NT2/D1 (cell line): ENCODE measurements around the gene MIER3.
"Not testable (repeated sequence)": the region's sequence is repeated elsewhere in the genome, so short reads cannot be mapped to it uniquely, and the experiment has no call there.

Experiments
- DNase-seq: peaks from one replicate; pipeline ENCODE4 v3.0.0-alpha.2; 2011; ENCODE audit warnings: low read depth, low spot score
- H3K27me3 ChIP-seq: 2 replicates; pipeline ENCODE4 v1.6.0; 2011; ENCODE audit warnings: mild to moderate bottlenecking; ENCODE audit not compliant: insufficient read length, insufficient read depth
- H3K36me3 ChIP-seq: 2 replicates; pipeline ENCODE4 v1.6.1; 2011; ENCODE audit warnings: mild to moderate bottlenecking, low read length, mixed read lengths; ENCODE audit not compliant: insufficient read depth, insufficient read length
- H3K4me1 ChIP-seq: 2 replicates; pipeline ENCODE4 v1.5.1; 2011; ENCODE audit not compliant: insufficient read depth, insufficient read length
- H3K4me3 ChIP-seq: 2 replicates; pipeline ENCODE4 v1.5.1; 2011; ENCODE audit warnings: low read depth; ENCODE audit not compliant: insufficient read length
- H3K9ac ChIP-seq: 2 replicates; pipeline ENCODE4 v1.6.0; 2011; ENCODE audit warnings: low read depth; ENCODE audit not compliant: insufficient read length
- H3K9me3 ChIP-seq: 2 replicates; pipeline ENCODE4 v1.5.1; 2011; ENCODE audit warnings: mild to moderate bottlenecking, low read length; ENCODE audit not compliant: insufficient read depth
- SUZ12 ChIP-seq: IDR thresholded peaks from 2 replicates; pipeline ENCODE4 v1.6.1; 2011; ENCODE audit not compliant: insufficient read length, insufficient read depth; ENCODE audit errors: extremely low read depth
- YY1 ChIP-seq: IDR thresholded peaks from 2 replicates; pipeline ENCODE4 v1.6.1; 2011; ENCODE audit not compliant: insufficient read length, insufficient read depth
- ZNF274 ChIP-seq: IDR thresholded peaks from 2 replicates; pipeline ENCODE4 v1.6.1; 2011; ENCODE audit warnings: mild to moderate bottlenecking, low read depth, low read length

MIER3 gene

GRCh38 chr5:56985936-56986625 is 34.2 kb upstream of the MIER3 start:
- TF ChIP-seq SUZ12: no peak
- TF ChIP-seq YY1: no peak
- TF ChIP-seq ZNF274: no peak
- Histone ChIP-seq H3K27me3 (no peaks in the 10 kb centered on the region), H3K4me3 (no peak overlapping the region), H3K36me3 (no peaks in the 10 kb centered on the region), H3K9ac (no peak overlapping the region), H3K9me3 (no peaks in the 10 kb centered on the region), H3K4me1 (no peaks in the 10 kb centered on the region)
- DNase-seq: no peak

GRCh38 chr5:56984445-56984844 is 32.5 kb upstream of the MIER3 start:
- Histone ChIP-seq H3K27me3 (no peaks in the 10 kb centered on the region), H3K36me3 (no peaks in the 10 kb centered on the region), H3K4me1 (no peaks in the 10 kb centered on the region), H3K4me3 (no peak overlapping the region), H3K9ac (no peak overlapping the region), H3K9me3 (no peaks in the 10 kb centered on the region)
- no peak for TF ChIP-seq ZNF274
- TF ChIP-seq SUZ12: no peak
- TF ChIP-seq YY1: no peak
- DNase-seq: no peak

- no peaks in the 10 kb centered on the region for H3K4me1 ChIP-seq
- H3K27me3 ChIP-seq: no peaks in the 10 kb centered on the region
- H3K9me3 ChIP-seq: no peaks in the 10 kb centered on the region
- no peak overlapping the region for H3K4me3 ChIP-seq
- H3K36me3 ChIP-seq: no peaks in the 10 kb centered on the region
- no peak overlapping the region for H3K9ac ChIP-seq
- TF ChIP-seq YY1 (no peak), ZNF274 (no peak), SUZ12 (no peak)
- no peak for DNase-seq
Measured at GRCh38 chr5:56983593-56984361, 31.9 kb upstream of the MIER3 start.

DNA sequence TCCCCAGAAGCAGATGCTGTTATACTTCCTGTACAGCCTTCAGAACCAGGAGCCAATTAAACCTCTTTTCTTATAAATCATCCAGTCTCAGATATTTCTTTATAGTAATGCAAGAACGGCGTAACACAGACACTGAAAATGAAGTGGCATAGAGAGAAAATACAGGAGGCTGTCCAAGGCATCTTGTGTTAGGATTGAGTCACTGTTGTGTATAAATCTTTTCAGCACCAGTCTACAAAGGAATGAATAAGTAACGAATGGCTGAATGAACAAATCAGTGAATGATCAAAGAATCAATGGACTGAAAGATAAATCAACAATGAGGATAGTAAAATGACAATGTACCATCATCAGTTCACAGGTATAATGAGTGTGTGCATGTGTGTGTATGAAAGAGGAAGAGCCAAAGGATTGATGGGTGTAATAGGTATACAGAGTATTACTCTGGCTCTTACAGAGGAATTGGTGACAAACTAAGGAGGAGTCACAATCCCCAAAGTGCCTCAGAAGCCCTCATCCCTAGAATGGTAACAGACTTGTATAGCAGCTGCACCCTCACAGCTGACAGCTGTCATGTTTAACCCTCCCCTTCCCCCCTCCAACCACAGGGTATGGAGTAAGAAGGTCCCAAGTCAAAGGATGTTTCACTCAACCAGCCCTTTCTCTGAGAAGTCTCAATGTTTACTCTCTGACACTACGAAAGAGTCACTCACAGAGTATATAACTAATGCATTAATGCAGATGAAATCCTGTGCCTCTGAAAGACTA is 29.8 kb upstream of the MIER3 start:
- Histone ChIP-seq H3K9me3 (no peaks in the 10 kb centered on the region), H3K27me3 (no peaks in the 10 kb centered on the region), H3K4me1 (no peaks in the 10 kb centered on the region), H3K9ac (no peak overlapping the region), H3K36me3 (no peaks in the 10 kb centered on the region), H3K4me3 (no peak overlapping the region)
- DNase-seq: no peak
- TF ChIP-seq YY1: no peak

- no peaks in the 10 kb centered on the region for H3K9me3 ChIP-seq
- no peak overlapping the region for H3K9ac ChIP-seq
- no peak for TF ChIP-seq YY1
- no peak for TF ChIP-seq SUZ12
- TF ChIP-seq ZNF274: no peak
- H3K27me3 ChIP-seq: no peaks in the 10 kb centered on the region
- H3K4me3 ChIP-seq: no peak overlapping the region
- DNase-seq: no peak
- H3K36me3 ChIP-seq: no peaks in the 10 kb centered on the region
- no peaks in the 10 kb centered on the region for H3K4me1 ChIP-seq
Measured at GRCh38 chr5:56979968-56980367, 28.0 kb upstream of the MIER3 start.

- not testable (repeated sequence) for DNase-seq, H3K9ac ChIP-seq, H3K4me3 ChIP-seq, H3K27me3 ChIP-seq, H3K9me3 ChIP-seq, H3K4me1 ChIP-seq, H3K36me3 ChIP-seq
Measured at GRCh38 chr5:56979526-56979925, 27.6 kb upstream of the MIER3 start.

GRCh38 chr5:56977822-56978221 is 25.9 kb upstream of the MIER3 start:
- no peaks in the 10 kb centered on the region for H3K4me1 ChIP-seq
- TF ChIP-seq ZNF274: no peak
- no peak for TF ChIP-seq SUZ12
- TF ChIP-seq YY1: no peak
- H3K4me3 ChIP-seq: no peak overlapping the region
- DNase-seq: no peak
- no peaks in the 10 kb centered on the region for H3K27me3 ChIP-seq
- no peaks in the 10 kb centered on the region for H3K9me3 ChIP-seq
- no peaks in the 10 kb centered on the region for H3K36me3 ChIP-seq
- no peak overlapping the region for H3K9ac ChIP-seq
